Measurements from ENCODE around the gene RADIL. TPM values are rescaled to one million over a fixed set of nuclear protein-coding genes. Genes with fewer than 3 reads are reported as not detected.
A peak's percentile ranks its signal among the peaks of the same experiment; 100 is the strongest.

The RADIL gene
- total RNA-seq, 4 donors from 2014 or later, result 1.0 to 10.1 (median 6.6) TPM

GRCh38 chr7:4775250-4775847, 108.2 kb downstream of the RADIL start, which contains the start of gene AP5Z1:
TSS of gene AP5Z1 (plus strand) at chr7:4775623. CDS start at chr7:4775716, 93 bp downstream.
- Histone ChIP-seq H3K4me3 (peak within 1 kb of the TSS; percentile 85 to 90), H3K36me3 (no peaks in the 10 kb centered on the region), H3K9me3 (no peaks in the 10 kb centered on the region), H3K4me1 (peaks cover 0 to 7% of the 10 kb centered on the region in 2 donors), H3K27ac (peak within 1 kb of the TSS; percentile 94 to 95), H3K27me3 (no peaks in the 10 kb centered on the region)
- DNase-seq, result peak; percentile 94
- TF ChIP-seq CTCF (IDR thresholded peaks at IDR 0.05) (peak in 2 of 4 experiments; percentile 3 to 15), POLR2A (IDR thresholded peaks at IDR 0.05) (peak; percentile 86 to 87)
- intact Hi-C loops (cut with DNase I; ENCODE audit: low total_unique reads), result no loop called here

GRCh38 chr7:4774658-4775249, 108.8 kb downstream of the RADIL start:
- Histone ChIP-seq H3K27ac (peak overlapping the region; percentile 94 to 95), H3K27me3 (no peaks in the 10 kb centered on the region), H3K9me3 (no peaks in the 10 kb centered on the region), H3K4me1 (peaks cover 0 to 7% of the 10 kb centered on the region in 2 donors), H3K36me3 (no peaks in the 10 kb centered on the region), H3K4me3 (peak overlapping the region; percentile 85 to 90)
- no peak for TF ChIP-seq POLR2A (IDR thresholded peaks at IDR 0.05)
- no peak for TF ChIP-seq CTCF (IDR thresholded peaks at IDR 0.05)
- no peak for DNase-seq
- intact Hi-C loops (cut with DNase I; ENCODE audit: low total_unique reads), result no loop called here

GRCh38 chr7:4774007-4774406, 109.5 kb downstream of the RADIL start:
- Histone ChIP-seq H3K9me3 (no peaks in the 10 kb centered on the region), H3K4me3 (no peak overlapping the region), H3K4me1 (peaks cover 0 to 7% of the 10 kb centered on the region in 2 donors), H3K36me3 (no peaks in the 10 kb centered on the region), H3K27ac (peak overlapping the region in 1 of 2 donors; percentile 94), H3K27me3 (no peaks in the 10 kb centered on the region)
- intact Hi-C loops (cut with DNase I; ENCODE audit: low total_unique reads), result no loop called here
- DNase-seq, result no peak
- TF ChIP-seq POLR2A (IDR thresholded peaks at IDR 0.05) (no peak), CTCF (IDR thresholded peaks at IDR 0.05) (no peak)

- H3K36me3 ChIP-seq, result no peaks in the 10 kb centered on the region
- no peaks in the 10 kb centered on the region for H3K27me3 ChIP-seq
- no peaks in the 10 kb centered on the region for H3K9me3 ChIP-seq
- H3K27ac ChIP-seq, result peak overlapping the region in 1 of 2 donors; percentile 35
- peaks cover 0 to 7% of the 10 kb centered on the region in 2 donors for H3K4me1 ChIP-seq
- intact Hi-C loops (cut with DNase I; ENCODE audit: low total_unique reads), result no loop called here
- no peak for TF ChIP-seq POLR2A (IDR thresholded peaks at IDR 0.05)
- no peak for TF ChIP-seq CTCF (IDR thresholded peaks at IDR 0.05)
- no peak for DNase-seq
- H3K4me3 ChIP-seq, result no peak overlapping the region
These were observed 111.2 kb downstream of the RADIL start for GRCh38 chr7:4772306-4772705.

GRCh38 chr7:4771737-4772136, 111.8 kb downstream of the RADIL start:
- Histone ChIP-seq H3K4me1 (peaks cover 0 to 7% of the 10 kb centered on the region in 2 donors), H3K4me3 (no peak overlapping the region), H3K27ac (peak overlapping the region in 1 of 2 donors; percentile 35), H3K9me3 (no peaks in the 10 kb centered on the region), H3K36me3 (no peaks in the 10 kb centered on the region), H3K27me3 (no peaks in the 10 kb centered on the region)
- TF ChIP-seq CTCF (IDR thresholded peaks at IDR 0.05) (no peak), POLR2A (IDR thresholded peaks at IDR 0.05) (no peak)
- DNase-seq, result no peak
- intact Hi-C loops (cut with DNase I; ENCODE audit: low total_unique reads), result no loop called here

Measured in uterus (tissue), 4 donors.